HepG2 (cell line): ENCODE data around the gene OSM. TPM values are rescaled to one million over a fixed set of nuclear protein-coding genes. Genes with fewer than 3 reads are reported as not detected.

Experiments
- ATAC-seq: fragments of 200-7000 bp; cut with Tn5 transposase; 3 replicates; pipeline ENCODE4 v1.9.1; 2020; ENCODE audit warnings: mild to moderate bottlenecking, moderate library complexity
- BruUV-seq: library from RNA; stranded (reverse); fragments of 400-500 nt; replicated peaks from 2 replicates; lab custom pipeline; 2021; lab: Mats Ljungman, UMichigan
- CTCF ChIA-PET: fragments of 300-600 bp; formaldehyde crosslinking; extraction: SDS; loops from one replicate; lab custom pipeline; 2021; ENCODE audit warnings: low total read pairs, inconsistent platforms, low intra/inter-chr PET ratio; lab: Yijun Ruan, JAX
- POLR2A ChIA-PET: fragments of 350-600 bp; sonication (Branson Sonifier 250); formaldehyde crosslinking; loops from one replicate; lab custom pipeline; 2020; ENCODE audit warnings: antibody characterized with exemption, inconsistent platforms; lab: Yijun Ruan, JAX
- DNase-seq: peaks from one replicate; pipeline ENCODE4 v3.0.0-alpha.2; 2015; ENCODE audit warnings: low spot score
- FAIRE-seq: peaks from 3 replicates; lab custom pipeline; 2011; peaks lifted over from hg19 to GRCh38; lab: Jason Lieb, UNC
- H2AFZ ChIP-seq: one replicate; pipeline ENCODE4 v1.6.1; 2011; ENCODE audit warnings: low read length, inconsistent platforms
- H3K27ac ChIP-seq: fragments of 300-600 bp; 3 replicates; pipeline ENCODE4 v1.8.0; 2011; ENCODE audit warnings: mixed run types, mild to moderate bottlenecking, mixed read lengths, low read length, inconsistent platforms; ENCODE audit not compliant: insufficient read depth; ENCODE audit errors: extremely low read length
- H3K27me3 ChIP-seq, 2 experiments: fragments of 200-600 bp in 1 of 2; 2 replicates in 1 of 2; 3 replicates in 1 of 2; pipeline versions ENCODE4 v1.6.0 to v1.8.0; 2011; ENCODE audit warnings: low read length in 2 of 2, mild to moderate bottlenecking in 2 of 2, moderate library complexity in 2 of 2, inconsistent platforms in 1 of 2; ENCODE audit not compliant: insufficient read depth in 2 of 2, control insufficient read depth in 1 of 2
- H3K36me3 ChIP-seq, 2 experiments: fragments of 200-600 bp in 1 of 2; replicated peaks in 1 of 2; 2 replicates in 1 of 2; 3 replicates in 1 of 2; pipeline versions ENCODE4 v1.5.1 to v1.8.0; 2011; ENCODE audit warnings: low read length in 2 of 2, inconsistent platforms in 1 of 2; ENCODE audit not compliant: insufficient read depth in 2 of 2, control insufficient read depth in 1 of 2
- H3K4me1 ChIP-seq: 2 replicates; pipeline ENCODE4 v1.5.1; 2012; ENCODE audit warnings: low read length, inconsistent platforms; ENCODE audit not compliant: insufficient read depth
- H3K4me2 ChIP-seq: 2 replicates; pipeline ENCODE4 v1.6.0; 2011; ENCODE audit warnings: low read depth, low read length, inconsistent platforms
- H3K4me3 ChIP-seq, 3 experiments: fragments of 200-600 bp in 1 of 3; sonication (generic), shearing (Covaris generic) in 1 of 3; replicated peaks in 1 of 3; 2 replicates each; pipeline ENCODE4 v1.5.1; 2011 to 2016; ENCODE audit warnings: low read length in 3 of 3, inconsistent platforms in 2 of 3, low read depth in 2 of 3, mild to moderate bottlenecking in 2 of 3, control low read depth in 1 of 3, mixed read lengths in 1 of 3; ENCODE audit not compliant: insufficient read depth in 1 of 3
- H3K79me2 ChIP-seq: one replicate; pipeline ENCODE4 v1.6.1; 2011; ENCODE audit warnings: low read length, inconsistent platforms; ENCODE audit not compliant: insufficient read depth
- H3K9ac ChIP-seq: 2 replicates; pipeline ENCODE4 v1.6.0; 2011; ENCODE audit warnings: mild to moderate bottlenecking, low read depth, low read length, inconsistent platforms; ENCODE audit not compliant: insufficient read depth
- H3K9me3 ChIP-seq: 2 replicates; pipeline ENCODE4 v1.5.1; 2012; ENCODE audit warnings: mild to moderate bottlenecking, low read length
- H4K20me1 ChIP-seq: 2 replicates; pipeline ENCODE4 v1.6.0; 2011; ENCODE audit warnings: inconsistent platforms, mild to moderate bottlenecking, low read length, moderate library complexity; ENCODE audit not compliant: insufficient read depth
- AKAP8 ChIP-seq: sonication (generic); formaldehyde crosslinking; IDR thresholded peaks from 2 replicates; pipeline ENCODE4 v1.5.1; 2020; ENCODE audit warnings: mild to moderate bottlenecking, missing genetic modification reagents
- ELF1 ChIP-seq: sonication (generic); formaldehyde crosslinking; IDR thresholded peaks from 2 replicates; pipeline ENCODE4 v1.4.0; 2020; ENCODE audit warnings: missing genetic modification reagents
- GMEB1 ChIP-seq: sonication (generic); formaldehyde crosslinking; IDR thresholded peaks from 2 replicates; pipeline ENCODE4 v1.5.1; 2020; ENCODE audit warnings: missing genetic modification reagents, mild to moderate bottlenecking, borderline replicate concordance
- HOXD1 ChIP-seq: sonication (generic); formaldehyde crosslinking; IDR thresholded peaks from 2 replicates; pipeline ENCODE4 v1.5.0; 2020; ENCODE audit warnings: missing genetic modification reagents
- MXI1 ChIP-seq: IDR thresholded peaks from 3 replicates; pipeline ENCODE4 v1.6.1; 2012; ENCODE audit warnings: low read depth, low read length, inconsistent platforms, borderline replicate concordance
- SMARCC2 ChIP-seq: fragments of 450-650 bp; IDR thresholded peaks from 2 replicates; pipeline ENCODE4 v1.6.1; 2017; ENCODE audit warnings: antibody characterized with exemption, mild to moderate bottlenecking
- SMYD3 ChIP-seq: sonication (generic); formaldehyde crosslinking; IDR thresholded peaks from 2 replicates; pipeline ENCODE4 v1.8.1; 2023; ENCODE audit warnings: mild to moderate bottlenecking, missing genetic modification reagents
- ZBTB38 ChIP-seq: sonication (generic); formaldehyde crosslinking; IDR thresholded peaks from 2 replicates; pipeline ENCODE4 v1.5.1; 2020; ENCODE audit warnings: mild to moderate bottlenecking, missing genetic modification reagents
- ZNF558 ChIP-seq: sonication (generic); formaldehyde crosslinking; IDR thresholded peaks from 2 replicates; pipeline ENCODE4 v1.9.0; 2022; ENCODE audit warnings: mild to moderate bottlenecking, missing genetic modification reagents, borderline replicate concordance
- ZNF788 ChIP-seq: sonication (generic); formaldehyde crosslinking; IDR thresholded peaks from 2 replicates; pipeline ENCODE4 v1.5.0; 2020; ENCODE audit warnings: mild to moderate bottlenecking, missing genetic modification reagents, borderline replicate concordance
- WGBS: methylation state at CpG from one replicate; pipeline ENCODE4 v1.1.6; 2017; ENCODE audit warnings: low lambda C conversion rate; 5-methylcytosine and 5-hydroxymethylcytosine counted together
- in situ Hi-C: cut with HindIII; loops from 2 replicates; pipeline ENCODE4 v1.10.0; 2017; ENCODE audit warnings: low pct_unique_long_range_greater_than_20kb; ENCODE audit not compliant: extremely low pct_ligation_motif_present
- intact Hi-C: fragments of 100-400 bp; cut with micrococcal nuclease; formaldehyde crosslinking; loops from one replicate; pipeline ENCODE4 v1.10.0; 2022; ENCODE audit not compliant: unreplicated experiment
- polyA plus RNA-seq, 8 experiments: library from polyadenylated mRNA; depleted of rRNA in 3 of 8; stranded (reverse) in 7 of 8; unstranded in 1 of 8; fragments of >200 nt; fragmentation: Illumina TruSeq in 4 of 8; extraction: Trizol in 4 of 8; gene quantifications; 2 replicates each; pipeline versions ENCODE4 v1.2.1 to v1.2.3, GENCODE V29; 2011 to 2016; ENCODE audit warnings: low read depth in 4 of 8, missing spikeins in 1 of 8, mixed read lengths in 1 of 8; ENCODE audit not compliant: insufficient read depth in 1 of 8
- total RNA-seq, 5 experiments: library from RNA; depleted of rRNA; stranded (reverse); fragments of >200 nt; fragmentation: Illumina TruSeq; extraction: Trizol; gene quantifications; 2 replicates each; pipeline ENCODE4 v1.2.3, GENCODE V29; 2016; ENCODE audit warnings: low read depth in 1 of 5
- TF ChIP-seq, protein P1 (sequence below): sonication (generic); formaldehyde crosslinking; IDR thresholded peaks from 2 replicates; pipeline ENCODE4 v1.4.0; 2020; ENCODE audit warnings: missing genetic modification reagents, borderline replicate concordance
- TF ChIP-seq, protein P2 (sequence below): fragments of 450-650 bp; IDR thresholded peaks from 2 replicates; pipeline ENCODE4 v1.6.1; 2017; ENCODE audit warnings: mild to moderate bottlenecking

Gene OSM
- total and polyA plus RNA-seq, 2 of the 13 experiments (the other 11 are each of a cell fraction or from before 2014, with no cell fraction given) = not detected

DNA sequence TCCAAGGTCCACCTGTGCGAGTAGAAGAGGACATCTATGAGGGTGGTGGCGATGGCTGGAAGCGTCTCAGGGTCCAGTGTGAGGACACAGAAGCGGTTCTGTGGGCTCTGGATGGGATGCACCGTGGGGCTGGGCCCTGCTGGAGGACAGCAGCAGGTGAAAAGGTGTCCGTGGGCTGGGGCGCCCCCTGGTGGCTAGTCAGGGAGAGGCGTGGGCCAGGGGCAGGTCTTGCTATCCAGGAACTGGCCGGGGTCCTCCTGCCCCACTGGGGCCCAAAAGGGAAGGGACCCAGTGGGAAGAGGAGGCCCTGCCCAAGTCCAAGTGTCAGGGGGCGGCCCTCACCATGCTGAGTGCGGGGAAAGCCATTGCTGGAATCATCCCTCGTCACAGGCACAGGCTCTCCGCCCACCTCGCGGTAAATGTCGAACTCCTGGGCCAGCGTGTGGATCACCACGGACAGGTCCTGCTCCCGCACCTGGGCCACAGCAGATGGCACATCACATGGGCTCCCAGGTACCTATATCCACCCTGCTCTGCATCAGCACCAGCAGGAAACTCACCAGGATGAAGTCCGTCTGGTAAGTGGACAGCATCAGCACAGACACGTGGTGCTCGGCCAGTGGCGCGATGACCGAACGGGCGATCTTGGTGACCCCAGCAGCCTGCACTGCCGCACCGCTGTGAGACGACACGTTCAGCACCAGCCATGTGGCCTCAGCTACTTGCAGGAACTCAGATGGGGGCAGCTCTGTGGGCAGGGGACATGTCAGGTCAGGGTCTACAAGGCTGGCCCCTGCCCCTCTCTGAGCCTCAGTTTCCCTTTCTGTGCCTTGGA, 20.4 kb upstream of the OSM start:
- peak; percentile 29 for ATAC-seq
- H3K79me2 ChIP-seq = no peaks in the 10 kb centered on the region
- no peak overlapping the region for H3K4me2 ChIP-seq
- WGBS = 51% methylated on average over 23 of the region's 31 CpGs
- ChIA-PET POLR2A (interaction anchor here (1.1 to 3.8 kb wide), 3 partner anchors 40 to 137 kb away, joined by 10 to 28 read pairs (median 11); partner anchors contain the start of genes CCDC157, SF3A1 and TBC1D10A), CTCF (interaction anchor here (0.9 to 4.0 kb wide), 6 partner anchors 24 to 178 kb away, joined by 3 to 26 read pairs (median 16); partner anchors contain the start of genes RNF215 and TBC1D10A)
- no peaks in the 10 kb centered on the region; a peak in 1 of 5 replicates for H3K27me3 ChIP-seq
- no peaks in the 10 kb centered on the region for H3K36me3 ChIP-seq
- peak; percentile 45 for DNase-seq
- intact Hi-C loops = loop anchor here (1.0 kb wide), 1 partner anchor 24 kb away; no protein-coding TSS in a partner anchor
- peaks cover 29% of the 10 kb centered on the region for H3K4me1 ChIP-seq
- FAIRE-seq = no peak
- no TSS peak for BruUV-seq
- H3K9me3 ChIP-seq = no peaks in the 10 kb centered on the region
- H3K27ac ChIP-seq = no peak overlapping the region
- no peak overlapping the region for H2AFZ ChIP-seq
- H3K9ac ChIP-seq = no peak overlapping the region
- in situ Hi-C loops = loop anchor here (5.0 kb wide), 1 partner anchor 100 kb away; the partner anchor contains the start of gene RNF215
- H4K20me1 ChIP-seq = no peaks in the 10 kb centered on the region
- no peak overlapping the region for H3K4me3 ChIP-seq
- TF ChIP-seq, protein P1, sequence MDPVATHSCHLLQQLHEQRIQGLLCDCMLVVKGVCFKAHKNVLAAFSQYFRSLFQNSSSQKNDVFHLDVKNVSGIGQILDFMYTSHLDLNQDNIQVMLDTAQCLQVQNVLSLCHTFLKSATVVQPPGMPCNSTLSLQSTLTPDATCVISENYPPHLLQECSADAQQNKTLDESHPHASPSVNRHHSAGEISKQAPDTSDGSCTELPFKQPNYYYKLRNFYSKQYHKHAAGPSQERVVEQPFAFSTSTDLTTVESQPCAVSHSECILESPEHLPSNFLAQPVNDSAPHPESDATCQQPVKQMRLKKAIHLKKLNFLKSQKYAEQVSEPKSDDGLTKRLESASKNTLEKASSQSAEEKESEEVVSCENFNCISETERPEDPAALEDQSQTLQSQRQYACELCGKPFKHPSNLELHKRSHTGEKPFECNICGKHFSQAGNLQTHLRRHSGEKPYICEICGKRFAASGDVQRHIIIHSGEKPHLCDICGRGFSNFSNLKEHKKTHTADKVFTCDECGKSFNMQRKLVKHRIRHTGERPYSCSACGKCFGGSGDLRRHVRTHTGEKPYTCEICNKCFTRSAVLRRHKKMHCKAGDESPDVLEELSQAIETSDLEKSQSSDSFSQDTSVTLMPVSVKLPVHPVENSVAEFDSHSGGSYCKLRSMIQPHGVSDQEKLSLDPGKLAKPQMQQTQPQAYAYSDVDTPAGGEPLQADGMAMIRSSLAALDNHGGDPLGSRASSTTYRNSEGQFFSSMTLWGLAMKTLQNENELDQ = 0 out of 2 replicates have a peak, but pooled peaks have one; percentile 30
- TF ChIP-seq MXI1 (no peak), AKAP8 (CRISPR knock-in tag) (no peak), ZBTB38 (CRISPR knock-in tag) (peak; percentile 71), SMARCC2 (no peak), SMYD3 (CRISPR knock-in tag) (no peak), ZNF558 (CRISPR knock-in tag) (no peak), GMEB1 (no peak), ELF1 (CRISPR knock-in tag) (no peak), ZNF788 (no peak), HOXD1 (CRISPR knock-in tag) (0 out of 2 replicates have a peak, but pooled peaks have one; percentile 21)
- TF ChIP-seq, protein P2, sequence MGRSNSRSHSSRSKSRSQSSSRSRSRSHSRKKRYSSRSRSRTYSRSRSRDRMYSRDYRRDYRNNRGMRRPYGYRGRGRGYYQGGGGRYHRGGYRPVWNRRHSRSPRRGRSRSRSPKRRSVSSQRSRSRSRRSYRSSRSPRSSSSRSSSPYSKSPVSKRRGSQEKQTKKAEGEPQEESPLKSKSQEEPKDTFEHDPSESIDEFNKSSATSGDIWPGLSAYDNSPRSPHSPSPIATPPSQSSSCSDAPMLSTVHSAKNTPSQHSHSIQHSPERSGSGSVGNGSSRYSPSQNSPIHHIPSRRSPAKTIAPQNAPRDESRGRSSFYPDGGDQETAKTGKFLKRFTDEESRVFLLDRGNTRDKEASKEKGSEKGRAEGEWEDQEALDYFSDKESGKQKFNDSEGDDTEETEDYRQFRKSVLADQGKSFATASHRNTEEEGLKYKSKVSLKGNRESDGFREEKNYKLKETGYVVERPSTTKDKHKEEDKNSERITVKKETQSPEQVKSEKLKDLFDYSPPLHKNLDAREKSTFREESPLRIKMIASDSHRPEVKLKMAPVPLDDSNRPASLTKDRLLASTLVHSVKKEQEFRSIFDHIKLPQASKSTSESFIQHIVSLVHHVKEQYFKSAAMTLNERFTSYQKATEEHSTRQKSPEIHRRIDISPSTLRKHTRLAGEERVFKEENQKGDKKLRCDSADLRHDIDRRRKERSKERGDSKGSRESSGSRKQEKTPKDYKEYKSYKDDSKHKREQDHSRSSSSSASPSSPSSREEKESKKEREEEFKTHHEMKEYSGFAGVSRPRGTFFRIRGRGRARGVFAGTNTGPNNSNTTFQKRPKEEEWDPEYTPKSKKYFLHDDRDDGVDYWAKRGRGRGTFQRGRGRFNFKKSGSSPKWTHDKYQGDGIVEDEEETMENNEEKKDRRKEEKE = no peak
